T-helper 22 cell (primary cell): ENCODE data around the gene MTHFSD.

Source experiments
- DNase-seq: peaks from one replicate; pipeline ENCODE4 v3.0.0-alpha.2; 2020; ENCODE audit warnings: low read depth

The MTHFSD gene

GRCh38 chr16:86570558-86571529, 15.8 kb upstream of the MTHFSD start:
- no peak for DNase-seq

GRCh38 chr16:86569701-86570447, 14.8 kb upstream of the MTHFSD start:
- DNase-seq, result no peak

GRCh38 chr16:86568677-86569623, 13.9 kb upstream of the MTHFSD start:
- no peak for DNase-seq

- no peak for DNase-seq
These were observed 12.9 kb upstream of the MTHFSD start for GRCh38 chr16:86567701-86568581.

- DNase-seq, result no peak
These were observed 12.1 kb upstream of the MTHFSD start for GRCh38 chr16:86566966-86567700.

GRCh38 chr16:86566601-86566965, 11.5 kb upstream of the MTHFSD start, which contains the start of gene FOXC2:
TSS of gene FOXC2 (plus strand) at chr16:86566829. CDS start at chr16:86567336, 507 bp downstream.
- peak; percentile 13 for DNase-seq

GRCh38 chr16:86565644-86566511, 10.8 kb upstream of the MTHFSD start:
- no peak for DNase-seq

GRCh38 chr16:86565181-86565631, 10.2 kb upstream of the MTHFSD start:
- no peak for DNase-seq

GRCh38 chr16:86563469-86564345, 8.7 kb upstream of the MTHFSD start:
- peak; percentile 66 for DNase-seq

- DNase-seq, result no peak
These were observed 7.3 kb upstream of the MTHFSD start for GRCh38 chr16:86562356-86562755.

- no peak for DNase-seq
These were observed 4.8 kb upstream of the MTHFSD start for GRCh38 chr16:86559802-86560305.

GRCh38 chr16:86558355-86559193, 3.5 kb upstream of the MTHFSD start:
- no peak for DNase-seq

- no peak for DNase-seq
These were observed 2.6 kb upstream of the MTHFSD start for GRCh38 chr16:86557587-86557986.

GRCh38 chr16:86556576-86556975, 1.5 kb upstream of the MTHFSD start:
- no peak for DNase-seq

- DNase-seq, result no peak
These were observed 655 bp upstream of the MTHFSD start for GRCh38 chr16:86555704-86556075.

GRCh38 chr16:86554599-86554916, 477 bp downstream of the MTHFSD start:
- DNase-seq, result no peak

- DNase-seq, result no peak
These were observed 1.7 kb downstream of the MTHFSD start for GRCh38 chr16:86553356-86553755.
